Fibroblast of the aortic adventitia (primary cell): ENCODE measurements around the gene DYNLT1. TPM values are rescaled to one million over a fixed set of nuclear protein-coding genes. Genes with fewer than 3 reads are reported as not detected.

Experiments used
- DNase-seq: peaks from one replicate; pipeline ENCODE4 v3.0.0-alpha.2; 2010; ENCODE audit warnings: low read depth
- H3K4me3 ChIP-seq: 2 replicates; pipeline ENCODE4 v1.5.1; 2011; ENCODE audit warnings: low read depth, mild to moderate bottlenecking, control low read depth, low read length, moderate library complexity
- total RNA-seq: library from RNA; depleted of rRNA; stranded (reverse); fragments of >200 nt; gene quantifications from 2 replicates; pipeline ENCODE4 v1.2.3, GENCODE V29; 2012; ENCODE audit warnings: low replicate concordance
- TF ChIP-seq, protein P1 (sequence below): IDR thresholded peaks from 2 replicates; pipeline ENCODE4 v1.5.1; 2011; ENCODE audit warnings: mild to moderate bottlenecking, low read length, control low read depth, inconsistent platforms; ENCODE audit not compliant: insufficient read depth

The DYNLT1 gene
- total RNA-seq, 1 donor = 138 TPM

DNA sequence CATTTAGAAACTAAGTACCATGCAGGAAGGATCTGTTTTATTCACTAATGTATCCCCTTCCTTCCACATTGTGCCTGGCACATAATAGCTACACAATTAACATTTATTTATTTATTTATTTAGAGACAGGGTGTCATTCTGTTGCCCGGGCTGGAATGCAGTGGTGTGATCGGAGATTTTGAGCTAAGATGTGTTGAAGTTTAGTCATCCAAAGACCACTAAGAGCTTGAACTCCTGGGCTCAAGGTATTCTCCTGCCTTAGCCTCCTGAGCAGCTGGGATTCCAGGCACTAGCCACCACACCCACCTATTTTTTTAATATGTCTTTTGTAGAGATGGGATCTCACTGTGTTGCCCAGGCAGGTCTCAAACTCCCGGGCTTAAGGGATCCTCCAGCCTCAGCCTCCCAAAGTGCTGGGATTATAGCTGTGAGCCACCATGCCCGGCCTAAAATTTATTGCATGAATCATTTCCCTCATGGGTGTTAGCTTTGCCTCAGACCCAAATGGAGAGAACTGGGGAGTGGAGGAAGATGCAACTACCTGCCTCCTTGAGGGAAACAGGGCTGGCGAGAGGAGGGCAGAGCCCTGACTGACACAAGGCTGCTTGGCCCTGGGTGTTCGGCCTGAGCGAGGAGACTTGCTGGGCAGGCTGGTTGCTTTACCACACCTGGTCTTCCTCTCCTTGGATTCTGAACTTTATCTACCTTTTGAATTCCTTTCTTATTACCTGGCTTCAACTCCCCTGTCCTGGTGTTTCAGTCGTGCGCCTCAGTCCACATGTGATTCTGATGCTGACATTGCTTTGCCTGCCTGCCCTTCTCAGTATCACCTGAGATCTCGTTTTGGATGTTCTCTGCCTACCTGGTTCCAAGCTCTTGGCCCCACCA is 1.7 kb upstream of the DYNLT1 start:
- TF ChIP-seq, protein P1, sequence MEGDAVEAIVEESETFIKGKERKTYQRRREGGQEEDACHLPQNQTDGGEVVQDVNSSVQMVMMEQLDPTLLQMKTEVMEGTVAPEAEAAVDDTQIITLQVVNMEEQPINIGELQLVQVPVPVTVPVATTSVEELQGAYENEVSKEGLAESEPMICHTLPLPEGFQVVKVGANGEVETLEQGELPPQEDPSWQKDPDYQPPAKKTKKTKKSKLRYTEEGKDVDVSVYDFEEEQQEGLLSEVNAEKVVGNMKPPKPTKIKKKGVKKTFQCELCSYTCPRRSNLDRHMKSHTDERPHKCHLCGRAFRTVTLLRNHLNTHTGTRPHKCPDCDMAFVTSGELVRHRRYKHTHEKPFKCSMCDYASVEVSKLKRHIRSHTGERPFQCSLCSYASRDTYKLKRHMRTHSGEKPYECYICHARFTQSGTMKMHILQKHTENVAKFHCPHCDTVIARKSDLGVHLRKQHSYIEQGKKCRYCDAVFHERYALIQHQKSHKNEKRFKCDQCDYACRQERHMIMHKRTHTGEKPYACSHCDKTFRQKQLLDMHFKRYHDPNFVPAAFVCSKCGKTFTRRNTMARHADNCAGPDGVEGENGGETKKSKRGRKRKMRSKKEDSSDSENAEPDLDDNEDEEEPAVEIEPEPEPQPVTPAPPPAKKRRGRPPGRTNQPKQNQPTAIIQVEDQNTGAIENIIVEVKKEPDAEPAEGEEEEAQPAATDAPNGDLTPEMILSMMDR = no peak
- no peak for DNase-seq
- no peak overlapping the region for H3K4me3 ChIP-seq

DNA sequence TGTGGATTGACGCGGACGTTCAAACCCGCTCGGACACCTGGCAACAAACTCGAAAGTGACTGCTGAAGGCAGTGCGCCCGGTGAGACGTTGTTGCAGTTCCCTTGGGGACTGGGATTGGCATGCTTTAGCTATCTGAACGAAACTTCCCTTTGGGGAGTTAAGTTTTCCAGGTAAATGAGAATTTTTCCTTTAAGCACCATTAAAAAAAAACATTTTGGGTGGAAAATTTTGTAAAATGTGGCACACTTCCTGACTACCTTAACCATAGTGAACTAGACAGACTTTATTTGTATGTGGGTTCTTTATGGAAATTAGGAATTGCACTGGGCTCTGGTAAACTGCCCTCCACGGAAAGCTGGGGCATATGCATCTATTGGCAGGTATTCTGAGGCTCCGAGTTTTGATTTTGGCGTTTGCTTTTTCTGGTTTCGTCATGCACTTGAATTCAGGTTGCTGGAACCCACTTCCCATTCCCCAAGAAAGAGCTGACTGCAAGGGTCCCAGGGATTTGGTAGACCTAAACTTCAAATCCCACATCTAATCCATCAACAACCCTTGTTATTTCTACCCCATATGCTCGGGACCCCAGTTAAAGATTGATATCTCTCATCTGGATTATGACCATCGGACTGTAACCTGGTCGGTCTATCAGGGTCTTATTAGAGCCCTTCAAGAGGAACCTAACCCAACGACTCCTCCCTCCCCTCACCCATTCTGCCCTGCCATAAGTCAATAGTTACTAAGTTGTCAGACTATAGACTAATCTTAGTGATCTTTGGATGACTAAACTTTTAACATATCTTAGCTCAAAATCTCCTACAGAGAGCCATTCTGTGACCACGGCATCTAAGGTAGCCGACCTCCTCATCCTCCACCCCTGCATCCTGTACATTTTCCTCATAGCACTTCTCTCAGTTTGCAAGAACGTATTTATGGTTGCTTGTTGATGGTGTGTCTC is 800 bp upstream of the DYNLT1 start:
- DNase-seq = no peak
- TF ChIP-seq, protein P1 = no peak
- H3K4me3 ChIP-seq = peak overlapping the region; percentile 96

DNA sequence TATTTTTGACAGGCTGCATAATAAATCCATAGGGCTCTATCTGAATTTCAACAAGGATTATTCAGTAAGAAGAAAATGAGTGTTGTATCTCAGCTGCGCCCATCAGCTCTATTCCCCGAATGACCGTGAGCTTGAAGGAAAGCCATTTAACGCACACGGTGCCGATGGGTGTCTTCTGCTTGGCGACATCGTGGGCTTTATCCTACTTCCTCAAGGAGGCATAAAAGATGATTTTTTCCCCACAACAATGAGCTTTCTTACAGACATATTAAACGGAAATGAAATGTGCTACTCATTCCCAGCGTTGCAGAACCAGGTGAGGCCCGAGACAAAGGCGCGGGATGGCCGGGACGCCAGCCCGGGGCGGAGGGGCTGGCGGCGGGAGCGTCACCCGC is 710 bp downstream of the DYNLT1 start:
- DNase-seq = no peak
- TF ChIP-seq, protein P1 = no peak
- peak overlapping the region; percentile 96 for H3K4me3 ChIP-seq

DNA sequence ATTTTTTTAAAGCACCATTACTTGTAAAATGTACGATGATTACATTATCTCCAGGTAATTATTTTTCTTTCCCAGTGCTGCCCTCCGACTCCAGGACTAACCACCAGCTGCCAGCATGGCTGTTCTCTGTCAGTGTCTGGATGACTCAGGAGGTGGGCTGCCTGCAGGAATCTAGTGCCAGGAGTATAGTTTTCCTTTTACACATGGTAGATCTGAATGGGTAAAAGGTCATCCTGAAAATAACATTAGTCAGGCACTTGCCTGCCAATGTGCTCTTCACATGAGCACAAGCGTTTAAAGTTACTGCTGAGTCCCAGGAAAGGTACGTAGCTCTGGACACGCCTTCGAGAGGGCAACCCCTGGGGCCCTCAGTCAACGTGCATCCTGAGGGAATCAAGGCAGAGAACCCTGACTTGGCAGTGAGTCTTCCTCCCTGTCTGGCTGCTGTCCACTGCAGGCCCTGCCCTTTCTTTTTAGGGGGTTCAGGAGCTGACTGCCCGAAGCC is 2.4 kb downstream of the DYNLT1 start:
- H3K4me3 ChIP-seq = peak overlapping the region; percentile 96
- DNase-seq = peak; percentile 90
- TF ChIP-seq, protein P1 = no peak

DNA sequence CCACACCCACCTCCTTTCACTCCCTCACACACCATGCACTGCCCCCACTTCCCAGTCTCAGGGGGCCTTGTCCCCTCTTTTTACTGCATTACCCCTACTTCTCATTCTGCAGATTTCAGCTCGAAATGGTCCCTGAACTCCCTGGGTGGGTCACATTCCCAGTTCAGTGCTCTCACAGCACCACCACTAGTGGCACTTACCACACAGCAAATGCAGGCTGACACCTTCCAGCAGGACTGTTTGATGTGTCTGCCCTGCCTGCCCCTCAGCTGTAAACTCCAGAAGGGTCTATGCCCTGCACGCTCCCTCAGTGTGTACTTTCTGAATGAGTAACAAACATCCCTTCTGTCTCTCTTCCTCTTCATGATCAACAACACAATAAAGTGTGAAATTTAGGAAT is 4.0 kb downstream of the DYNLT1 start:
- TF ChIP-seq, protein P1 = no peak
- H3K4me3 ChIP-seq = no peak overlapping the region
- no peak for DNase-seq

DNA sequence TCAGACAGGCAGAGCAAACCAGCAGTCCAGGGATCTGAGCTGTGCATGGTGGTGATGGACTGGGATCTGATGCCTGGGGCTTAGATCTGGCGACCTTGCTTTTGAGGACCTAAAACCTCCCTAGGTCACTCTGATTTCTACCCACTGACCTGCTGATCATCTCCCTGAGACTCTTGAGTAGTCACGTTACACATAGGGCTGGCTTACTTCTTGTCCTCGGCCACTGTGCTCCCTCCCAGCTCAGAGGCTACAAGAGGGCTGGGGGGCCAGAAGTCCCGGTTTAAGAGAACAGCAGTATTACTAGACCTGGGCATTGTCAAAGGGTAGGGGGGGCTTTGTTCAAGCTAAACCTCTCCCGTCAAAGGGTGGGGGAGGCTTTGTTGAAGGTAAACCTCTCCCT is 5.5 kb downstream of the DYNLT1 start:
- H3K4me3 ChIP-seq = no peak overlapping the region
- TF ChIP-seq, protein P1 = no peak
- DNase-seq = no peak
